PC-9 (cell line): ENCODE results near the gene ATP1A4. TPM values are rescaled to one million over a fixed set of nuclear protein-coding genes. Genes with fewer than 3 reads are reported as not detected.

ENCODE experiments used
- BruUV-seq: library from RNA; stranded (reverse); fragments of 400-500 nt; replicated peaks from 2 replicates; lab custom pipeline; 2021; lab: Mats Ljungman, UMichigan
- CTCF ChIA-PET: fragments of 300-600 bp; sonication (Branson Sonifier 250); formaldehyde crosslinking; loops from one replicate; lab custom pipeline; 2022; ENCODE audit warnings: antibody characterized with exemption; lab: Charles Lee
- POLR2A ChIA-PET: fragments of 300-600 bp; sonication (Branson Sonifier 250); formaldehyde crosslinking; loops from one replicate; lab custom pipeline; 2022; ENCODE audit warnings: antibody characterized with exemption; ENCODE audit not compliant: unreplicated experiment; lab: Charles Lee
- DNase-seq, 2 experiments: peaks; one replicate each; pipeline versions ENCODE4 v3.0.0 to v3.0.0-alpha.2; 2015 to 2022; ENCODE audit warnings: mixed read lengths in 1 of 2
- H2AFZ ChIP-seq: fragments of 200-600 bp; sonication (generic); 2 replicates; pipeline ENCODE4 v1.8.1; 2017; ENCODE audit warnings: antibody characterized with exemption
- H3F3A ChIP-seq: fragments of 200-600 bp; sonication (generic); 2 replicates; pipeline ENCODE4 v1.8.1; 2017; ENCODE audit warnings: antibody characterized with exemption, mild to moderate bottlenecking, low read depth; ENCODE audit not compliant: insufficient read depth
- H3K27ac ChIP-seq: fragments of 200-600 bp; sonication (generic); 2 replicates; pipeline ENCODE4 v1.6.1; 2016; ENCODE audit warnings: mixed run types
- H3K27me3 ChIP-seq: fragments of 200-600 bp; sonication (generic); 2 replicates; pipeline ENCODE4 v1.6.1; 2016; ENCODE audit warnings: low read depth, mixed run types; ENCODE audit not compliant: insufficient read depth
- H3K36me3 ChIP-seq: fragments of 200-600 bp; sonication (generic); 2 replicates; pipeline ENCODE4 v1.6.1; 2016; ENCODE audit warnings: low read depth, mixed run types
- H3K4me1 ChIP-seq: fragments of 200-600 bp; sonication (generic); replicated peaks from 2 replicates; pipeline ENCODE4 v1.6.1; 2016; ENCODE audit warnings: mixed run types; ENCODE audit not compliant: insufficient read depth
- H3K4me2 ChIP-seq: fragments of 200-600 bp; sonication (generic); 2 replicates; pipeline ENCODE4 v1.6.1; 2017; ENCODE audit warnings: mixed run types
- H3K4me3 ChIP-seq: fragments of 200-600 bp; sonication (generic); 2 replicates; pipeline ENCODE4 v1.6.1; 2016; ENCODE audit warnings: mixed run types
- H3K79me2 ChIP-seq: fragments of 200-600 bp; sonication (generic); 2 replicates; pipeline ENCODE4 v1.6.1; 2017; ENCODE audit warnings: low read depth, mixed run types
- H3K9me2 ChIP-seq: fragments of 200-600 bp; sonication (generic); 2 replicates; pipeline ENCODE4 v1.8.1; 2017; ENCODE audit warnings: mild to moderate bottlenecking; ENCODE audit not compliant: insufficient read depth
- H3K9me3 ChIP-seq: fragments of 200-600 bp; sonication (generic); 2 replicates; pipeline ENCODE4 v1.8.1; 2016; ENCODE audit warnings: low read depth; ENCODE audit not compliant: insufficient read depth
- H4K20me1 ChIP-seq: fragments of 200-600 bp; sonication (generic); 2 replicates; pipeline ENCODE4 v1.8.1; 2017; ENCODE audit not compliant: insufficient read depth
- CTCF ChIP-seq: fragments of 200-600 bp; sonication (generic); conservative IDR thresholded peaks from 2 replicates; pipeline ENCODE4 v1.6.1; 2017; ENCODE audit warnings: mixed run types, antibody characterized with exemption, mild to moderate bottlenecking, moderate library complexity
- EZH2 ChIP-seq: fragments of 200-600 bp; sonication (generic); IDR thresholded peaks from 2 replicates; pipeline ENCODE4 v1.8.0; 2017; ENCODE audit warnings: antibody characterized with exemption, low read depth
- intact Hi-C: fragments of 100-400 bp; cut with micrococcal nuclease; formaldehyde crosslinking; loops from one replicate; pipeline ENCODE4 v1.10.0; 2022; ENCODE audit not compliant: unreplicated experiment
- total RNA-seq: library from RNA; stranded (reverse); gene quantifications from 2 replicates; pipeline ENCODE4 v1.2.3, GENCODE V29; 2021

The ATP1A4 gene
- total RNA-seq, 1 experiment from 2014 or later: not detected

GRCh38 chr1:160179336-160179735 lies 27.9 kb downstream of the ATP1A4 start:
- Histone ChIP-seq H3F3A (no peaks in the 10 kb centered on the region), H4K20me1 (no peaks in the 10 kb centered on the region), H3K27me3 (peaks cover 4% of the 10 kb centered on the region; the same call in 1 of the 2 replicates), H3K4me3 (no peak overlapping the region), H2AFZ (no peak overlapping the region), H3K9me2 (no peaks in the 10 kb centered on the region), H3K4me1 (no peaks in the 10 kb centered on the region), H3K79me2 (no peaks in the 10 kb centered on the region), H3K36me3 (no peaks in the 10 kb centered on the region), H3K4me2 (no peak overlapping the region), H3K27ac (no peak overlapping the region), H3K9me3 (no peaks in the 10 kb centered on the region)
- intact Hi-C loops: no loop called here
- no peak for TF ChIP-seq CTCF
- no peak for TF ChIP-seq EZH2
- no TSS peak for BruUV-seq
- no peak for DNase-seq
- ChIA-PET CTCF (interaction anchor here (1.1 kb wide), 1 partner anchor 40 kb away, joined by 4 read pairs; no protein-coding TSS in a partner anchor), POLR2A (interaction anchor here (0.6 kb wide), 1 partner anchor 80 kb away, joined by 13 read pairs; no protein-coding TSS in a partner anchor)

- Histone ChIP-seq H3K27ac (no peak overlapping the region), H3K27me3 (no peaks in the 10 kb centered on the region), H3K9me2 (no peaks in the 10 kb centered on the region), H3K4me1 (no peaks in the 10 kb centered on the region), H4K20me1 (no peaks in the 10 kb centered on the region), H3K79me2 (no peaks in the 10 kb centered on the region), H3K4me2 (no peak overlapping the region), H3F3A (no peaks in the 10 kb centered on the region), H2AFZ (no peak overlapping the region), H3K36me3 (no peaks in the 10 kb centered on the region), H3K4me3 (no peak overlapping the region), H3K9me3 (no peaks in the 10 kb centered on the region)
- intact Hi-C loops: no loop called here
- no peak for TF ChIP-seq EZH2
- no peak for TF ChIP-seq CTCF
- BruUV-seq: no TSS peak
- no peak for DNase-seq
- CTCF ChIA-PET: no interaction called here
- POLR2A ChIA-PET: no interaction called here
Observed at GRCh38 chr1:160186246-160186645, 34.8 kb downstream of the ATP1A4 start.

- H3K27me3 ChIP-seq: no peaks in the 10 kb centered on the region
- no peak for DNase-seq
- no peaks in the 10 kb centered on the region for H3K9me2 ChIP-seq
- ChIA-PET POLR2A (no interaction called here), CTCF (no interaction called here)
- H3K79me2 ChIP-seq: no peaks in the 10 kb centered on the region
- H4K20me1 ChIP-seq: no peaks in the 10 kb centered on the region
- H3K36me3 ChIP-seq: no peaks in the 10 kb centered on the region
- TF ChIP-seq CTCF: no peak
- TF ChIP-seq EZH2: no peak
- H3K4me2 ChIP-seq: no peak overlapping the region
- no peaks in the 10 kb centered on the region for H3K4me1 ChIP-seq
- H3K4me3 ChIP-seq: no peak overlapping the region
- no peaks in the 10 kb centered on the region for H3F3A ChIP-seq
- no TSS peak for BruUV-seq
- no peak overlapping the region for H3K27ac ChIP-seq
- H3K9me3 ChIP-seq: no peaks in the 10 kb centered on the region
- no peak overlapping the region for H2AFZ ChIP-seq
- intact Hi-C loops: no loop called here
Observed at GRCh38 chr1:160186729-160187128, 35.3 kb downstream of the ATP1A4 start.
